K562 (cell line): Measurements from ENCODE around the gene PRXL2A. TPM values are rescaled to one million over a fixed set of nuclear protein-coding genes. Genes with fewer than 3 reads are reported as not detected.
A peak's percentile ranks its signal among the peaks of the same experiment; 100 is the strongest.

Experiments used
- ATF6 ChIP-seq: sonication (generic); formaldehyde crosslinking; IDR thresholded peaks from 2 replicates; pipeline ENCODE4 v1.4.0; 2020; ENCODE audit warnings: mild to moderate bottlenecking, missing genetic modification reagents
- BRF1 ChIP-seq: IDR thresholded peaks from 3 replicates; pipeline ENCODE4 v1.6.1; 2011; ENCODE audit warnings: borderline replicate concordance, mild to moderate bottlenecking; ENCODE audit not compliant: insufficient read length; ENCODE audit errors: extremely low read depth
- CREM ChIP-seq: IDR thresholded peaks from 2 replicates; pipeline ENCODE4 v1.6.1; 2014; ENCODE audit warnings: antibody characterized with exemption, low read depth
- EGR1 ChIP-seq: fragments of 450-650 bp; conservative IDR thresholded peaks from 2 replicates; pipeline ENCODE4 v1.6.1; 2017; ENCODE audit warnings: mild to moderate bottlenecking
- FOXP4 ChIP-seq: sonication (generic); formaldehyde crosslinking; IDR thresholded peaks from 2 replicates; pipeline ENCODE4 v1.8.0; 2022; ENCODE audit warnings: mild to moderate bottlenecking, missing genetic modification reagents, borderline replicate concordance
- HNRNPLL ChIP-seq: fragments of 200-400 bp; formaldehyde crosslinking; IDR thresholded peaks from 2 replicates; pipeline ENCODE4 v1.6.1; 2017; ENCODE audit warnings: low read length, low read depth, mild to moderate bottlenecking; ENCODE audit not compliant: poor library complexity, severe bottlenecking
- MAFF ChIP-seq: IDR thresholded peaks from 2 replicates; pipeline ENCODE4 v1.6.1; 2012; ENCODE audit warnings: low read length, improper control_type of control experiment
- NR1H2 ChIP-seq: sonication (generic); formaldehyde crosslinking; IDR thresholded peaks from 2 replicates; pipeline ENCODE4 v1.4.0; 2020; ENCODE audit warnings: mild to moderate bottlenecking, missing genetic modification reagents
- RREB1 ChIP-seq: fragments of 250-450 bp; sonication (Bioruptor Pico); IDR thresholded peaks from 2 replicates; pipeline ENCODE4 v1.4.0; 2020
- STAT6 ChIP-seq: sonication (generic); formaldehyde crosslinking; IDR thresholded peaks from 2 replicates; pipeline ENCODE4 v1.8.1; 2023; ENCODE audit warnings: mild to moderate bottlenecking, missing genetic modification reagents
- TCF3 ChIP-seq: sonication (generic); formaldehyde crosslinking; IDR thresholded peaks from 2 replicates; pipeline ENCODE4 v1.4.0; 2020; ENCODE audit warnings: mild to moderate bottlenecking, missing genetic modification reagents
- ZC3H4 ChIP-seq: sonication (generic); formaldehyde crosslinking; IDR thresholded peaks from 2 replicates; pipeline ENCODE4 v1.9.0; 2021; ENCODE audit warnings: missing genetic modification reagents, borderline replicate concordance
- ZFX ChIP-seq: sonication (generic); formaldehyde crosslinking; IDR thresholded peaks from 2 replicates; pipeline ENCODE4 v1.8.0; 2022; ENCODE audit warnings: mild to moderate bottlenecking, missing genetic modification reagents, moderate library complexity
- ZNF445 ChIP-seq: fragments of 250-450 bp; sonication (Bioruptor Pico); IDR thresholded peaks from 2 replicates; pipeline ENCODE4 v1.4.0; 2020; ENCODE audit warnings: low read depth, mild to moderate bottlenecking, moderate library complexity
- ZNF695 ChIP-seq: fragments of 450-650 bp; formaldehyde crosslinking; IDR thresholded peaks from 2 replicates; pipeline ENCODE4 v1.4.0; 2020; ENCODE audit warnings: mild to moderate bottlenecking, moderate library complexity
- polyA plus RNA-seq, 8 experiments: library from polyadenylated mRNA; depleted of rRNA in 4 of 8; stranded (reverse) in 5 of 8; unstranded in 3 of 8; fragments of >200 nt; fragmentation: Nextera tagmentation in 2 of 8; fragmentation: Illumina TruSeq in 1 of 8; extraction: Ambion mirVana in 2 of 8; extraction: Trizol in 1 of 8; gene quantifications; 2 replicates each; pipeline versions ENCODE4 v1.2.1 to v1.2.3, GENCODE V29; 2011 to 2014; ENCODE audit warnings: inconsistent platforms in 1 of 8, missing spikeins in 1 of 8
- total RNA-seq, 7 experiments: library from RNA; depleted of rRNA in 6 of 7; stranded (reverse); fragments of >200 nt in 6 of 7; fragmentation: Illumina TruSeq in 2 of 7; extraction: Trizol in 2 of 7; gene quantifications; 2 replicates each; pipeline versions ENCODE4 v1.2.1 to v1.2.3, GENCODE V29; 2011 to 2021; ENCODE audit warnings: low replicate concordance in 1 of 7

The PRXL2A gene
- total and polyA plus RNA-seq, 9 of the 15 experiments (the other 6 are each of a cell fraction or from before 2014, with no cell fraction given), result 0.14 to 1.2 (median 0.75) TPM

GRCh38 chr10:80453842-80454512 is 45.6 kb downstream of the PRXL2A start, which contains the start of gene TSPAN14 (continued):
- TF ChIP-seq NR1H2 (no peak), ATF6 (CRISPR knock-in tag) (no peak), ZNF445 (CRISPR knock-in tag) (no peak), BRF1 (no peak), ZFX (CRISPR knock-in tag) (peak; percentile 92), STAT6 (CRISPR knock-in tag) (no peak), ZC3H4 (no peak), TCF3 (CRISPR knock-in tag) (no peak), HNRNPLL (peak; percentile 92), ZNF695 (CRISPR knock-in tag) (no peak), CREM (no peak), EGR1 (no peak), MAFF (no peak), RREB1 (peak; percentile 87), FOXP4 (CRISPR knock-in tag) (no peak)
